T1000 (cell line): ENCODE measurements around the gene C1R.

Source experiments
- DNase-seq: peaks from one replicate; lab custom pipeline; 2025; ENCODE audit warnings: mixed read lengths; lab: John Stamatoyannopoulos, UW

Gene C1R

GRCh38 chr12:7035463-7035862 lies 56.8 kb downstream of the C1R start:
- DNase-seq: no peak

DNA sequence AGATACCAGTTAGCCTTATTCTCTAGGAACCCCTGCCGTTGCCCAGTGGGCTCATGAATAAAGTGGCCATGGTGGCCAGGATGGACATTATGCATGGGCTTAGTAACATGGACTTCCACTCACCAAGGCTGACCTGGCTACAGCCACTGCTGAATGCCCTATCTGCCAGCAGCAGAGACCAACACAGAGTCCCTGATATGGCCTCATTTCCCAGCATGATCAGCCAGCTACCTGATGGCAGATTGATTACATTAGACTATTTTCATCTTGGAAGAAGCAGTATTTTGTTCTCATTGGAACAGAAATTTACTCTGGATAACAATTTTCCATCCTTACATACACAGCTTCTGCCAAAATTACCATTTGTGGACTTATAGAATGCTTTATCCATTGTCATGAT lies 57.8 kb downstream of the C1R start:
- DNase-seq: no peak

DNA sequence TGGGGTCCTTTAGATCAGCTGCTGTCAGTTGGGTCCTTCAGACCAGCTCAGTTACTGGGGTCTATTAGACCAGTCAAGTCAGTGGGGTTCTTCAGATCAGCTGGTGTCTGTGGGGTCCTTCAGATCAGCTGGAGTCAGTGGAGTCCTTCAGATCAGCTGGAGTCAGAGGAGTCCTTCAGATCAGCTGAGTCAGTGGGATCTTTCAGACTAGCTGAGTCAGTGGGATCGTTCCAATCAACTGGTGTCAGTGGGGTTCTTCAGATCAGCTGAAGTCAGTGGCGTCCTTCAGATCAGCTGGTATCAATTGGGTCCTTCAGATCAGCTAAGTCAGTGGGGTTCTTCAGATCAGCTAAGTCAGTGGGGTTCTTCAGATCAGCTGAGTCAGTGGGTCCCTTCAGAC lies 59.3 kb downstream of the C1R start:
- no peak for DNase-seq

DNA sequence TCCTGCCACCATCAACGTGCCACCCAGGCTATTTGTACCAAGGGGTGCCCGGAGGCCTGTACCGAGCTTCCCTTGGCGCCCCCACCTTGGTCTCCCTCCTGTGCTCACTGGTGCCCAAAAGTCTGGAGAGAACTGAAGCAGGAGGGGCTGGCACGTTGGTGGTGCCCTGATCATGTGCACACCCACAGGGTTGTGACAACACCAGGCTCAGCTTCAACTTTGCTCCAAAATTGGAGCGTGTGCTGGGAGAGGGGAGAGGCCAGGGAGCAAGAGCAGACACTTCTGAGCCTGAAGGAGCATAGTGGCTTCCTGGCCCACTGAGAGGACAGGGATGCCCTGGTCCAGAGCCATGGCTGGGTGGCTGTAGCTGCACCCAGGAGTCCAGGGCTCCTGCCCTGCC lies 60.9 kb downstream of the C1R start:
- no peak for DNase-seq
